HepG2 (cell line): Measurements from ENCODE around the gene TM4SF18. TPM values are rescaled to one million over a fixed set of nuclear protein-coding genes. Genes with fewer than 3 reads are reported as not detected.

Experiments used
- ATAC-seq: fragments of 200-7000 bp; cut with Tn5 transposase; 3 replicates; pipeline ENCODE4 v1.9.1; 2020; ENCODE audit warnings: mild to moderate bottlenecking, moderate library complexity
- BruUV-seq: library from RNA; stranded (reverse); fragments of 400-500 nt; replicated peaks from 2 replicates; lab custom pipeline; 2021; lab: Mats Ljungman, UMichigan
- CTCF ChIA-PET: fragments of 300-600 bp; formaldehyde crosslinking; extraction: SDS; loops from one replicate; lab custom pipeline; 2021; ENCODE audit warnings: low total read pairs, inconsistent platforms, low intra/inter-chr PET ratio; lab: Yijun Ruan, JAX
- POLR2A ChIA-PET: fragments of 350-600 bp; sonication (Branson Sonifier 250); formaldehyde crosslinking; loops from one replicate; lab custom pipeline; 2020; ENCODE audit warnings: antibody characterized with exemption, inconsistent platforms; lab: Yijun Ruan, JAX
- DNase-seq: peaks from one replicate; pipeline ENCODE4 v3.0.0-alpha.2; 2015; ENCODE audit warnings: low spot score
- FAIRE-seq: peaks from 3 replicates; lab custom pipeline; 2011; peaks lifted over from hg19 to GRCh38; lab: Jason Lieb, UNC
- H2AFZ ChIP-seq: one replicate; pipeline ENCODE4 v1.6.1; 2011; ENCODE audit warnings: low read length, inconsistent platforms
- H3K27ac ChIP-seq: fragments of 300-600 bp; 3 replicates; pipeline ENCODE4 v1.8.0; 2011; ENCODE audit warnings: mixed run types, mild to moderate bottlenecking, mixed read lengths, low read length, inconsistent platforms; ENCODE audit not compliant: insufficient read depth; ENCODE audit errors: extremely low read length
- H3K27me3 ChIP-seq, 2 experiments: fragments of 200-600 bp in 1 of 2; 2 replicates in 1 of 2; 3 replicates in 1 of 2; pipeline versions ENCODE4 v1.6.0 to v1.8.0; 2011; ENCODE audit warnings: low read length in 2 of 2, mild to moderate bottlenecking in 2 of 2, moderate library complexity in 2 of 2, inconsistent platforms in 1 of 2; ENCODE audit not compliant: insufficient read depth in 2 of 2, control insufficient read depth in 1 of 2
- H3K36me3 ChIP-seq, 2 experiments: fragments of 200-600 bp in 1 of 2; replicated peaks in 1 of 2; 2 replicates in 1 of 2; 3 replicates in 1 of 2; pipeline versions ENCODE4 v1.5.1 to v1.8.0; 2011; ENCODE audit warnings: low read length in 2 of 2, inconsistent platforms in 1 of 2; ENCODE audit not compliant: insufficient read depth in 2 of 2, control insufficient read depth in 1 of 2
- H3K4me1 ChIP-seq: 2 replicates; pipeline ENCODE4 v1.5.1; 2012; ENCODE audit warnings: low read length, inconsistent platforms; ENCODE audit not compliant: insufficient read depth
- H3K4me2 ChIP-seq: 2 replicates; pipeline ENCODE4 v1.6.0; 2011; ENCODE audit warnings: low read depth, low read length, inconsistent platforms
- H3K4me3 ChIP-seq, 3 experiments: fragments of 200-600 bp in 1 of 3; sonication (generic), shearing (Covaris generic) in 1 of 3; replicated peaks in 1 of 3; 2 replicates each; pipeline ENCODE4 v1.5.1; 2011 to 2016; ENCODE audit warnings: low read length in 3 of 3, inconsistent platforms in 2 of 3, low read depth in 2 of 3, mild to moderate bottlenecking in 2 of 3, control low read depth in 1 of 3, mixed read lengths in 1 of 3; ENCODE audit not compliant: insufficient read depth in 1 of 3
- H3K79me2 ChIP-seq: one replicate; pipeline ENCODE4 v1.6.1; 2011; ENCODE audit warnings: low read length, inconsistent platforms; ENCODE audit not compliant: insufficient read depth
- H3K9ac ChIP-seq: 2 replicates; pipeline ENCODE4 v1.6.0; 2011; ENCODE audit warnings: mild to moderate bottlenecking, low read depth, low read length, inconsistent platforms; ENCODE audit not compliant: insufficient read depth
- H3K9me3 ChIP-seq: 2 replicates; pipeline ENCODE4 v1.5.1; 2012; ENCODE audit warnings: mild to moderate bottlenecking, low read length
- H4K20me1 ChIP-seq: 2 replicates; pipeline ENCODE4 v1.6.0; 2011; ENCODE audit warnings: inconsistent platforms, mild to moderate bottlenecking, low read length, moderate library complexity; ENCODE audit not compliant: insufficient read depth
- CAMTA2 ChIP-seq: sonication (generic); formaldehyde crosslinking; IDR thresholded peaks from 2 replicates; pipeline ENCODE4 v1.4.0; 2020; ENCODE audit warnings: mild to moderate bottlenecking, missing genetic modification reagents, borderline replicate concordance
- FOXM1 ChIP-seq: sonication (generic); formaldehyde crosslinking; IDR thresholded peaks from 2 replicates; pipeline ENCODE4 v1.5.0; 2020; ENCODE audit warnings: missing genetic modification reagents
- KAT8 ChIP-seq: IDR thresholded peaks from 2 replicates; pipeline ENCODE4 v1.6.1; 2016; ENCODE audit warnings: missing genetic modification reagents, missing compliant biosample characterization
- NCOA2 ChIP-seq: sonication (generic); formaldehyde crosslinking; IDR thresholded peaks from 2 replicates; pipeline ENCODE4 v1.8.0; 2022; ENCODE audit warnings: inconsistent platforms
- RFX1 ChIP-seq: fragments of 450-650 bp; IDR thresholded peaks from 2 replicates; pipeline ENCODE4 v1.6.1; 2017
- STAT5B ChIP-seq: sonication (generic); formaldehyde crosslinking; IDR thresholded peaks from 2 replicates; pipeline ENCODE4 v1.4.0; 2020; ENCODE audit warnings: missing genetic modification reagents
- TGIF2 ChIP-seq: IDR thresholded peaks from 2 replicates; pipeline ENCODE4 v1.6.1; 2016; ENCODE audit warnings: control low read depth, missing compliant biosample characterization
- THRA ChIP-seq: sonication (generic); formaldehyde crosslinking; IDR thresholded peaks from 2 replicates; pipeline ENCODE4 v1.4.0; 2020; ENCODE audit warnings: missing genetic modification reagents, borderline replicate concordance
- ZNF234 ChIP-seq: sonication (generic); formaldehyde crosslinking; conservative IDR thresholded peaks from 2 replicates; pipeline ENCODE4 v1.5.1; 2020; ENCODE audit warnings: mild to moderate bottlenecking, missing genetic modification reagents
- ZNF558 ChIP-seq: sonication (generic); formaldehyde crosslinking; IDR thresholded peaks from 2 replicates; pipeline ENCODE4 v1.9.0; 2022; ENCODE audit warnings: mild to moderate bottlenecking, missing genetic modification reagents, borderline replicate concordance
- ZNF629 ChIP-seq: sonication (generic); formaldehyde crosslinking; conservative IDR thresholded peaks from 2 replicates; pipeline ENCODE4 v1.5.0; 2020; ENCODE audit warnings: missing genetic modification reagents
- WGBS: methylation state at CpG from one replicate; pipeline ENCODE4 v1.1.6; 2017; ENCODE audit warnings: low lambda C conversion rate; 5-methylcytosine and 5-hydroxymethylcytosine counted together
- in situ Hi-C: cut with HindIII; loops from 2 replicates; pipeline ENCODE4 v1.10.0; 2017; ENCODE audit warnings: low pct_unique_long_range_greater_than_20kb; ENCODE audit not compliant: extremely low pct_ligation_motif_present
- intact Hi-C: fragments of 100-400 bp; cut with micrococcal nuclease; formaldehyde crosslinking; loops from one replicate; pipeline ENCODE4 v1.10.0; 2022; ENCODE audit not compliant: unreplicated experiment
- polyA plus RNA-seq, 8 experiments: library from polyadenylated mRNA; depleted of rRNA in 3 of 8; stranded (reverse) in 7 of 8; unstranded in 1 of 8; fragments of >200 nt; fragmentation: Illumina TruSeq in 4 of 8; extraction: Trizol in 4 of 8; gene quantifications; 2 replicates each; pipeline versions ENCODE4 v1.2.1 to v1.2.3, GENCODE V29; 2011 to 2016; ENCODE audit warnings: low read depth in 4 of 8, missing spikeins in 1 of 8, mixed read lengths in 1 of 8; ENCODE audit not compliant: insufficient read depth in 1 of 8
- total RNA-seq, 5 experiments: library from RNA; depleted of rRNA; stranded (reverse); fragments of >200 nt; fragmentation: Illumina TruSeq; extraction: Trizol; gene quantifications; 2 replicates each; pipeline ENCODE4 v1.2.3, GENCODE V29; 2016; ENCODE audit warnings: low read depth in 1 of 5
- TF ChIP-seq, protein P1 (sequence below): sonication (generic); formaldehyde crosslinking; IDR thresholded peaks from 2 replicates; pipeline ENCODE4 v1.4.0; 2020; ENCODE audit warnings: mild to moderate bottlenecking, missing genetic modification reagents
- TF ChIP-seq, protein P2 (sequence below): sonication (generic); formaldehyde crosslinking; IDR thresholded peaks from 2 replicates; pipeline ENCODE4 v1.5.1; 2020; ENCODE audit warnings: missing genetic modification reagents, mild to moderate bottlenecking, borderline replicate concordance
- TF ChIP-seq, protein P3 (sequence below): sonication (generic); formaldehyde crosslinking; IDR thresholded peaks from 2 replicates; pipeline ENCODE4 v1.8.0; 2022; ENCODE audit warnings: missing genetic modification reagents, mild to moderate bottlenecking, borderline replicate concordance

The TM4SF18 gene
- total and polyA plus RNA-seq, 2 of the 13 experiments (the other 11 are each of a cell fraction or from before 2014, with no cell fraction given) = 0.15 TPM; not detected in 1

DNA sequence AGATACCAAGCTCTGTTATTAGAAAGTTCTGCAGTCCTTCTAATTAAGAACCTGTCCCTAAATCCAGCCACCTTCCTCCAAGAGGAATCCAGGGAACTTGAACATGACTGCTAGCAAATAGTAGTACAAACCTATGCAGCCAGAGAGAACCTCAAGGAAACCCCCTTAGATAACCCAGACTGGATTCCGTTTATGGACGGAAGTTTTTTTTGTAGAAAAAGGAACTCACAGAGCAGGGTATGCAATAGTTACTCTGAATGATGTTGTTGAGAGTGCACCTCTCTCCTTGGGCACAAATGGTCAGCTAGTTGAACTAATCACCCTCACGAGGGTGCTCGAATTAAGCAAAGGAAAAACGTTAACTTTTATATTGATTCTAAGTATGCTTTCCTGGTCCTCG is 40.8 kb downstream of the TM4SF18 start:
- no peak for ATAC-seq
- Histone ChIP-seq H3K9me3 (no peaks in the 10 kb centered on the region), H3K27me3 (no peaks in the 10 kb centered on the region), H3K4me2 (no peak overlapping the region), H3K36me3 (no peaks in the 10 kb centered on the region), H2AFZ (no peak overlapping the region), H3K4me1 (no peaks in the 10 kb centered on the region), H3K9ac (no peak overlapping the region), H3K4me3 (no peak overlapping the region), H4K20me1 (no peaks in the 10 kb centered on the region), H3K27ac (no peak overlapping the region), H3K79me2 (no peaks in the 10 kb centered on the region)
- WGBS = 80% methylated on average over 6 of the region's 6 CpGs
- DNase-seq = no peak
- ChIA-PET POLR2A (no interaction called here), CTCF (no interaction called here)
- in situ Hi-C loops (no loop called here), intact Hi-C loops (loop anchor here (5.0 to 10.0 kb wide), 2 partner anchors 52 to 200 kb away; no protein-coding TSS in a partner anchor)
- BruUV-seq = no TSS peak
- FAIRE-seq = no peak
- no peak for TF ChIP-seq NCOA2 (CRISPR knock-in tag)
- no peak for TF ChIP-seq THRA (CRISPR knock-in tag)
- TF ChIP-seq, protein P1, sequence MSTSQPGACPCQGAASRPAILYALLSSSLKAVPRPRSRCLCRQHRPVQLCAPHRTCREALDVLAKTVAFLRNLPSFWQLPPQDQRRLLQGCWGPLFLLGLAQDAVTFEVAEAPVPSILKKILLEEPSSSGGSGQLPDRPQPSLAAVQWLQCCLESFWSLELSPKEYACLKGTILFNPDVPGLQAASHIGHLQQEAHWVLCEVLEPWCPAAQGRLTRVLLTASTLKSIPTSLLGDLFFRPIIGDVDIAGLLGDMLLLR = no peak
- TF ChIP-seq FOXM1 (CRISPR knock-in tag) = no peak
- TF ChIP-seq STAT5B (CRISPR knock-in tag) = no peak
- no peak for TF ChIP-seq ZNF629 (CRISPR knock-in tag)
- TF ChIP-seq, protein P2, sequence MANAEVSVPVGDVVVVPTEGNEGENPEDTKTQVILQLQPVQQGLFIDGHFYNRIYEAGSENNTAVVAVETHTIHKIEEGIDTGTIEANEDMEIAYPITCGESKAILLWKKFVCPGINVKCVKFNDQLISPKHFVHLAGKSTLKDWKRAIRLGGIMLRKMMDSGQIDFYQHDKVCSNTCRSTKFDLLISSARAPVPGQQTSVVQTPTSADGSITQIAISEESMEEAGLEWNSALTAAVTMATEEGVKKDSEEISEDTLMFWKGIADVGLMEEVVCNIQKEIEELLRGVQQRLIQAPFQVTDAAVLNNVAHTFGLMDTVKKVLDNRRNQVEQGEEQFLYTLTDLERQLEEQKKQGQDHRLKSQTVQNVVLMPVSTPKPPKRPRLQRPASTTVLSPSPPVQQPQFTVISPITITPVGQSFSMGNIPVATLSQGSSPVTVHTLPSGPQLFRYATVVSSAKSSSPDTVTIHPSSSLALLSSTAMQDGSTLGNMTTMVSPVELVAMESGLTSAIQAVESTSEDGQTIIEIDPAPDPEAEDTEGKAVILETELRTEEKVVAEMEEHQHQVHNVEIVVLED (CRISPR knock-in tag) = no peak
- no peak for TF ChIP-seq RFX1
- TF ChIP-seq, protein P3, sequence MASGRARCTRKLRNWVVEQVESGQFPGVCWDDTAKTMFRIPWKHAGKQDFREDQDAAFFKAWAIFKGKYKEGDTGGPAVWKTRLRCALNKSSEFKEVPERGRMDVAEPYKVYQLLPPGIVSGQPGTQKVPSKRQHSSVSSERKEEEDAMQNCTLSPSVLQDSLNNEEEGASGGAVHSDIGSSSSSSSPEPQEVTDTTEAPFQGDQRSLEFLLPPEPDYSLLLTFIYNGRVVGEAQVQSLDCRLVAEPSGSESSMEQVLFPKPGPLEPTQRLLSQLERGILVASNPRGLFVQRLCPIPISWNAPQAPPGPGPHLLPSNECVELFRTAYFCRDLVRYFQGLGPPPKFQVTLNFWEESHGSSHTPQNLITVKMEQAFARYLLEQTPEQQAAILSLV = no peak
- no peak for TF ChIP-seq CAMTA2 (CRISPR knock-in tag)
- TF ChIP-seq ZNF558 (CRISPR knock-in tag) = no peak
- TF ChIP-seq ZNF234 (CRISPR knock-in tag) = no peak
- no peak for TF ChIP-seq TGIF2 (CRISPR knock-in tag)
- TF ChIP-seq KAT8 (CRISPR knock-in tag) = no peak
